Kidney capillary endothelial cell (primary cell): ENCODE data around the gene EHF.

Experiments used
- DNase-seq: peaks from one replicate; pipeline ENCODE4 v3.0.0-alpha.2; 2018; ENCODE audit warnings: low spot score

Gene EHF

DNA sequence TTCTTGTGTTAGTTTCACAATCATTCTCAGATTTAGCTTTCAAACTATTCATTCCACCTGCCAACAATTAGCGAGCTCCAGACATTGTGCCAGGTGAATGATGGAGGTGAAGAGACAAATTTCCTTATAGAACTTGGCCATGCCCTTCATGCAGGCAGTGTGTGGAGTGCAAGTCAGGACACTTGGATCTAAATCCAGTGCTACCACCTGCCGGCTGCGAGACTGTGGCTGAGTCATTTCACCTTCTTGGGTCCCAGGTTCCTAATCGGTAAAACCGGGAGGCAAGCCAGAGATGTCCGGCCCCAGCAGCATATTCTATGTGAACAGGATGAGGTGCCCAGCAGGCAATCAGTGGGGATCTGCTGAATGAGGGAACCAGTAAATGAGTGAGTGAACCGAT is 18.6 kb upstream of the EHF start:
- no peak for DNase-seq

DNA sequence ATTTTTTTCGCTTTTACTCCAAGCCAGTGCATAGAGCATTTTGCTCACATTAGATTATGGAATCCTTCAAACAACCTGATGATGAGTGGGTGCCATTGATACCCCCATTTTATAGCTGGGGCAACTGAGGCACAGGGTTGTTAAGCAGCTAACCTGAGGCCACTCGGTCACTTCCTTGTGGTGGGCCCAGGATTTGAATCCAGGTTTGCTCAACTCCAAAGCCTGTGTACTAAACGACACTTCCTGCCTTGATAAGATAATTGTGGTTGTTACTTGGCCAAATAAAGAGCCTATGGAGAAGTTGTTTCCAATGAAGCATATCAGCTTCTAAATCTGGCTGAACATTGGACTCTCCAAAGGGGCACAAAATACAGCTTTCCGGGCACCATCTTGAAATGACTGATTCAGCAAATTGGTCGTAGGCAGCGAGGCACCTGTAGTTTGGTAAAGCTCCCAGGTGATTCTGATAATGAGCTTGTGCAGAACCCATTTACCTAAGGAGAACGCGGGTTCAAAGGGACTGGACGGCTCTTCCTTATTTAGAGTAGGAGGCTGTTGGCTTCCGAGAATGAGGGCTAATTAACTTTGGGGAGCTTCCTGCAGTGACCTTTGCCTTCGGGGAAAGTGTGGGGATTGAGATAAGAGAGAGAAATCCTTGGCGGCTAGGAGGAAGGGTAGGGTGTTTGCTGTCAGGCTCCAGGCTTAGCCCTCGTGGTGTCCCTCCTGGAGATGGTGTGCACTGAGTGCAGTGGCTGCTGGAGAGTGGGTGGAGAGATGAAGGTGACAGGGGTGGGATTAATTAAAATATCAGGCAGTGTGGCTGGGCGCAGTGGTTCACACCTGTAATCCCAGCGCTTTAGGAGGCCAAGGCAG is 17.5 kb upstream of the EHF start:
- no peak for DNase-seq

GRCh38 chr11:34604145-34604544 is 16.7 kb upstream of the EHF start:
- DNase-seq: no peak

GRCh38 chr11:34604911-34605310 is 16.0 kb upstream of the EHF start:
- DNase-seq: no peak

- no peak for DNase-seq
Observed at GRCh38 chr11:34605481-34606325, 15.2 kb upstream of the EHF start.

GRCh38 chr11:34606326-34607120 is 14.4 kb upstream of the EHF start:
- no peak for DNase-seq

DNA sequence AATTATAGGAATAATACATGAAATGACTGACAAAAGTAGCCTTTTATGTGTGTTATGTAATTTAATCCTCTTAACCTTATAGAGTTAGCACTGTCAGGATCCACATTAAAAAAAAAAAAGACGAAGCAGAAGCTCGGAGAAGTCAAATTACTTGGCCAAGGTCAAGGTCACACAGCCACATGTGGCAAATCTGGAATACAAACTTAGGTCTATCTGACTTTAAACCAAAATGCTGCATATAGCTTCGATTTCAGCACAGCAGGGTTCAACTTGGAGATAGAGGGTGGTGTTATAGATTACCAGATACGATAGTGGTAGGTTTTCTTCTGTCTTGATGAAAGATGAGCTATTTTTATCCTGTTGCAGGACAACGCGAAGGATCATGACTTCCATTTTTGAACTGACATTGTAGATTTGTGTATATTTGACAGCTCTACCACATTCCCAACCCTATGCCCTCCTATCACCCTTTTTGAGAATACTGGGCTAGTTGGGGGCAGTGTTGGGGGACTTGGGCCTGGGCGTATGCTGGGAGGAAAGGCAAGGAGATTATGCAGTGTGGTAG is 11.6 kb upstream of the EHF start:
- DNase-seq: no peak

DNA sequence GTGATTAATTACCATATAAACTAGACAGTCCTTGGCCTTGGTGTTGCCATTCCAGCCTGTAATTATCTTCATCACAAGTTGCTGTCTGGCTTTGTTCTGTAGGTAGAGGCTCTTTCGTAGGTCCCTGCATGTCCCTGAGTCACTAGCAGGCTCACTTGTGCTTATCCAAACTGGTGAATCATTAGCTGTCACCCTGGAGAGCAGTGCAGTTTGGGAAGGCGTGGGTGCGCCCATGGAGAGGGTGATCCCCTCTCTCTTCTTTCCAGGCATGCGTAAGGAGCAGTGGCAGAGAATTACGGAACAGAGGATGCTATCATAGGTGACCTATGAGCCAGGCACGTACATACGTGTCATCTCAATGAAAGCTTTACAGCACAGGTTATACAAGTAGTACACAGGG is 11.0 kb upstream of the EHF start:
- no peak for DNase-seq

DNA sequence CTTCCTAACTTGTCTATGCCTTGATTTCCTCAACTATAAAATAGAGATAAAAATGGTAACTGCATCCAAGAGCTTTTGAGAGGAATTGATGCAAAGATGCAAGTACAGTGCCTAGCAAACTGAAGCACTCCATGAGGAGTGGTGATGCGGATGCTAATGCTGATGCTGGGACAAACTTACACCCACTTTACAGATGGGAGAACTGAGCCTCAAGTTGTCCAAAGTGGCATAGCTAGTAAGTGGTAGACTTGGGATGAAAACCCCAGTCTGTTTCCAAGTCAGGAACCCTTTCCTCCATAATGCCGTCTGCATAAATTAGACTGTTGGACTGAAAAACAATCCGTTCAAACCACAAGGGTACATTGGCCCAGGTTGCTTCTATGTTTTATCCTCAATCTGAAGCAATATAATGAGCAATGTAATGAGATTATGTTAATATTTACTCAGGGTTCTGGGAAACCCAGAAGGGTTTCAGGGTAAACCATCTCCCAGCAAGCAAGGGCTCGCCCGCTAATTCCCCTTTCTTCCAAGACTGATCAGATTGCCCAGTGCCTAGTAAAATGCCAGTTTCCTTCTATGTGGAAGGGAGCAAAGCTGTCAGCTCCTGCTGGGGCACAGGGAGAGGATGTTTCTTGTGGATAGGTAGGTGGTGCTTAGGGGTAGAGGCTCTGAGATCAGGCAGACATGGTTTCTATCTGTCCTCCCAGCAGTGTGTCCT is 10.4 kb upstream of the EHF start:
- DNase-seq: no peak

DNA sequence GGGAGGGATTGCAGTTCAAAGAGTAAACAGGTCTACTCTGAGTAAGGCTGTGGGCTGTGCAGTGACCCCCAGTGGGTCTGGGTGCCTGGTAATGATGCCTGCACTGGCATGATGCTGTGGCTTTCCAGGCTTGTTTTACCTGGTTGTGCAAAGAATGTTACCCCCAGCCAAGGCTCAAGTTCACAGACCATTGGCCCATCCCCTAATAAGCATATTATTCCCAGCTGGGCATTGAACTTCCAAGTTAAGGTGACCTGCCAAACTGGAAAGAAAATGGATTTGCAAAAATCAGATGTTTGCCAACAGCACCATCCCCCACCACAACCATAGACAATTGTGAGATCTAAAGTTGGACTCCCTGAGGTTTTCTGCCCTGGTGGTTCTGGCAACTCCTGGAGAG is 7.9 kb upstream of the EHF start:
- no peak for DNase-seq

- DNase-seq: no peak
Observed at GRCh38 chr11:34613552-34614056, 7.3 kb upstream of the EHF start.

GRCh38 chr11:34614344-34615104 is 6.4 kb upstream of the EHF start:
- DNase-seq: no peak

DNA sequence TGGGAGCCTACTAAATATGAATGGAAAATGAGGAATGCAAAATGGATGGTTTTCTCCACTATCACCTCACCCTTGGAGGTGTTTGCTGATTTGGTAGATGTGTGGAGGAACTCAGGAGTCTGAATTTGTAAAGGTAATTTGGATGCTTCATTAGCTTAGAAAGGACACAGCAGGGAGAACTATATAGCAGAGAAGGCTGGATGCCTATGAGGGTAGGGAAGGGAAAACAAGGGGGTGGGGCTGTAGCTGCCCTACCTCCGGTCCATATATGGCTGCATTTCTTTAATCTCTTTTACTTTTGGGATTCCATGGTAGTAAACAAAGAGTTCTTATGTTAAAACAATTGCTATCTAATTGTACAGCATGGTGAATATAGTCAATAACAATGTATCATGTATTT is 4.8 kb upstream of the EHF start:
- no peak for DNase-seq

- DNase-seq: no peak
Observed at GRCh38 chr11:34616830-34617504, 3.9 kb upstream of the EHF start.

DNA sequence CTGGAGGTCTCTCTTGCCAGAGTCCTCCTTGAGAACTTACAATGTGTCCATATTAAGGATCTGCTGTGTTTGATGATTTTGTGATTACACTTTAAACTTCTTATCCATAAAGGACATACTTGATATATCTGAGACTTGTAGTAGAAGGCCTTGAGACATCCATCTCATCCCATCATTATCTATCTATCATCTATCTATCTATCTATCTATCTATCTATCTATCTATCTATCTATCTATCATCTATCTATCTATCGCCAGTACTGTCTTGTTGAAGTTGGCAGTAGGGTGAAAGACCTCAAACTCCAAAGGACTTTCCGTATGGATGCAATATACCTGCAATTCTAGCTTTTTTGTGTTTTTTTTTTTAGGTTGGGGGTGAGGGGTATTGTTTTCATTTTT is 2.5 kb upstream of the EHF start:
- DNase-seq: no peak

GRCh38 chr11:34619062-34619516 is 1.8 kb upstream of the EHF start:
- DNase-seq: no peak

GRCh38 chr11:34620202-34620601 is 691 bp upstream of the EHF start:
- DNase-seq: no peak

DNA sequence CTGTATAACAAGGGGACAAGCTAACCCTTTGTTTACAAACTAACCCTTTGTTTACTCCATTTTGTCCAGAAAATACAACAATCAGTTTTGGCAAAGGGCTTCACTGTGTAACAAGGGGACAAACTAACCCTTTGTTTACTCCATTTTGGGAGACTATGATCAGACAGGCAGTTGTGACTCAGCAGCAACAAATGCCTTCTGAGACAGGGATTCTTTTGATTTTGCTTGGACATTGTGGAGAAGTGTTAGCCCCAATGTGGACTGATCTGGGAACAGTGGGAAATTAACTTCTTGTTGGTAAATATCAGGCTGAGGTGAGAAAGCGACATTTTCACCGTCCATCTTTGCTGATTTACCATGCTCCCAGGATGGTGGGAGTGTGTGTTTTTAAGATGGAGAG is 983 bp downstream of the EHF start:
- DNase-seq: no peak

DNA sequence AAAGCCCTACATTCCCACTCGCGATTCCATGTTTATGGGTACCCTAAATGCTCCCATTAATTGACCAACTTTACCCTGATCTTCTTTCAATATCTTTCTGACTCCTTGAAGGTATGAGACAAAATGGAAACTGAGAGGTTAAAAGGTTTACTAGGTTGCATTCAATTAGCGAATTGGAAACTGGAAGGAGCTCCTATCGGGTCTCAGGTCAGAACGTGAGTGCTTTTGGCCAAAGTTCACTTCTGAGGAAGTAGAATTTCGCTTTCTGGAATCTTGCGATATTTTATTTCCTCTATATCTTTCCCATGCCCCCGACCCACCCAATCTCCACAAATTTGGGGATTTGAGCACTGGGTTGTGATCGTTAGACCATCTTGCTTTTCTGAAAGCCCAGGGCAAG is 2.6 kb downstream of the EHF start:
- DNase-seq: no peak

DNA sequence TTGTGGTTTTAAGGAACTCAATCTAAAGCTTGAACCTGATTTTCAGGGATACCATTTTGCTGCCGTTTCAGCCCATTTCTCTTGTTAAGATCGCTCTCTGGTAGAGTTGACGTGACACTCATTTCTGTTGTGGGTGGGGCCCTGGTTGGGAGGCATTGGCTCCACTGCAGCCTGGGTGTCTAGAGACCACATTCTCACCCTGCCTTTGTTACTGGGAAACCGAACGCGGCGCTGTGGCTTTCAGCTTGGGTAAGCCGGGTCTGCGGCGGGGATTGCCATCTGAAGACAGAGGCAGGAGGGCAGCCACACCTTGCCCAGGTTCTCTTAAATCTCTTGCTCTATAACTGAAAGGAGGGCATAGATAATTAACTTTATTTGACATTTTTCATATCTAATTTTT is 3.2 kb downstream of the EHF start:
- DNase-seq: no peak
